Measurements from ENCODE around the gene NFYC.

Gene NFYC

DNA sequence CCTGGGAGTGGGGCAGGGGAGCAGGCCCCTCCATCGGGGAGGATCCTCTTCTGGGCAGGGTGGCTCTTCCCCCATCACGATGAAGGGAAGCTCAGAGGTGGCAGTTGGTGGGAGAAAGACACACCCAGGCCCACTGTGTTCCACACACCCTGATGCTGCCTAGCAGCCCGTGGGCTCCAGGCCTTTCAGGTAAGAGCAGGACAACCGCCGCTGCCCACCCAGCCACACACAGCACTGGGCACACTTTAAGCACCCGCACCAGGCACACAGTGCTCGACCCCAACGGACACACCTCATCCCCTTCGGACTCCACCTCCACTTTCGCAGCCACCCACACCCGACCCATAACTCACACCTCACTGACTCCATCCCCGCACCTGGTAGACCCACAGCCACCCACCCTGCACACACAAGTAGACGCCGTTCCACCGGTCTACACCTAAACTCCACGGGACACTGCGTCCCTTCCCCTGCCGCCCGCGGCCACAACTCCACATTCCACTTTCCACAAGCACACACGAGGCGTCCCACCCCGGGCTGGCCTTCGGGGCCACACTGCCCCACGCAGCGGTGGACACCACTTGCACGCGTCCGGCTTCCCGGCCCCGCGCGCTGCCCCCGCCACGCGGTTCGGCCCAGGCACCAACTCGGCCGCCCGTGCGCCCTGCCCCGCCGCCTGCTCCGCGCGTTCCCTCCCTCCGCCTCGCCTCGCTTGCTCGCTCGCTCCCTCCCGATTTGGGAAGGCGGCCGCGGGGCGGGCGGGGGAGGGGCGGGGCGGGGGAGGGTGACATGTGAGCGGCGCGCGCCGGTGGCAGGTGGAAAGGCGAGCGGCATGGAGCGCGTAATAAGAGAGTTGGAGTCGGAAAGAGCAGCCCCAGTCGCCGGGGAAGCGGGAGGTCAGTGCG lies 91.7 kb downstream of the NFYC start, which contains the start of gene KCNQ4:
Gene KCNQ4 (plus strand): TSS at position 787 of the 905 bp plus-strand sequence. CDS start 307 bp downstream, outside the sequence.
- no peak for DNase-seq (ENCODE audit: low read depth)

DNA sequence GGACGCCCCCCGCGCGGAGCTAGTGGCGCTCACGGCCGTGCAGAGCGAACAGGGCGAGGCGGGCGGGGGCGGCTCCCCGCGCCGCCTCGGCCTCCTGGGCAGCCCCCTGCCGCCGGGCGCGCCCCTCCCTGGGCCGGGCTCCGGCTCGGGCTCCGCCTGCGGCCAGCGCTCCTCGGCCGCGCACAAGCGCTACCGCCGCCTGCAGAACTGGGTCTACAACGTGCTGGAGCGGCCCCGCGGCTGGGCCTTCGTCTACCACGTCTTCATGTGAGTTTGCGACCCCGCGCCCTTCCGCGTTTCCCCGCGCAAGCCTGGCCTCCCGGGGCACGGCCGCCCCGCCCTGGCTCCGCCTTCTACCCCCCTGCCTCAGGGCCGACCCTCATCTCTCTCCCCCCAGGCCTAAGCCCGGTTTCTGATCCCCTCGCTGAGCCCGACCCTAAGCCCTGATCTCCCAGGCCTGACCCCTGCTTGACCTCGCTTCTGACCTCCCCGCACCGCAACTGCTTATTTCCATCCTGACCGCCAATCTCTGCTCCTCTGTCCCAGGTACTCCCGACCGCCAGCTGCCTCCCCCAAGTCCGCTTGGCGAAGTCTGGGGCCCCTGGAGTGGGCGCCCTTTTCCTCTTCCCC lies 92.8 kb downstream of the NFYC start:
- no peak for DNase-seq (ENCODE audit: low read depth)

DNA sequence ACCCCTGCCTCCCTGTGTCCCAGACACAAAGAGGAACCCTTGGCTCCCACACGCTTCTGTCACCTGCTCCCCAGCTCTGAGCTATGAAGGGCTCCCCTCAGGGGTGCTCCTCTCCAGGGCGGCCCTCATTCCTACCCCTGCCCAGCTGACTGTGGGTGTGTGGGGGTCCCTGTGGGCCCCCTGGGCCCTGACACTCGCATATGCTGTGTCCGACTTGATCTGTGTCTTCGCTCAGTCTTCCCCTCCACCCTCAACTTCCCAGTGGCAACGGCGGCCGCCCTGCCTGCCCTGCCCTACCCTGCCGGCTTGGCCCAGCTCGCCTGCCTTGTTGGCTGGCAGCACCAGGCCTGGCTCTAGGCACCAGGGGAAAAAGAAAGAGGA lies 93.3 kb downstream of the NFYC start:
- no peak for DNase-seq (ENCODE audit: low read depth)

DNA sequence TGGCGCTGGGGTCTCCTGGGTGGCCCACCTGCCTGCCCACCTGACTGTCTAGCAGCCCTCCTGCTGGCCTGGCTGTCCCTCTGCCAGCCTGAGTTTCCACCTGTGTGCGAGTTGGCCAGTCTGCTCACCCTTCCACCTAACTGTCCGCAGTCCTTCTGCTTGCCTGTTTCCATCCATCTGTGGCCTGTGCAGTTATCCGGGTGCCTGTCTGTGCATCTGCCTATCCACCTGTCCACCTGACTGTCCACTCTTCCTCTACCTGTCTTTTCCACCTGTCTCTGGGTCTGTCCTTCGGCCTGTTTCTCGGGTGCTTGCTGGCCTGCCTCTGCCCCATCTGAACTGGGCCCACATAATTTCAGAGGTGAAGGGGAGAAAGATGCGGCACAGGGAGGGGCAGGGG lies 93.9 kb downstream of the NFYC start:
- DNase-seq (ENCODE audit: low read depth) = no peak

DNA sequence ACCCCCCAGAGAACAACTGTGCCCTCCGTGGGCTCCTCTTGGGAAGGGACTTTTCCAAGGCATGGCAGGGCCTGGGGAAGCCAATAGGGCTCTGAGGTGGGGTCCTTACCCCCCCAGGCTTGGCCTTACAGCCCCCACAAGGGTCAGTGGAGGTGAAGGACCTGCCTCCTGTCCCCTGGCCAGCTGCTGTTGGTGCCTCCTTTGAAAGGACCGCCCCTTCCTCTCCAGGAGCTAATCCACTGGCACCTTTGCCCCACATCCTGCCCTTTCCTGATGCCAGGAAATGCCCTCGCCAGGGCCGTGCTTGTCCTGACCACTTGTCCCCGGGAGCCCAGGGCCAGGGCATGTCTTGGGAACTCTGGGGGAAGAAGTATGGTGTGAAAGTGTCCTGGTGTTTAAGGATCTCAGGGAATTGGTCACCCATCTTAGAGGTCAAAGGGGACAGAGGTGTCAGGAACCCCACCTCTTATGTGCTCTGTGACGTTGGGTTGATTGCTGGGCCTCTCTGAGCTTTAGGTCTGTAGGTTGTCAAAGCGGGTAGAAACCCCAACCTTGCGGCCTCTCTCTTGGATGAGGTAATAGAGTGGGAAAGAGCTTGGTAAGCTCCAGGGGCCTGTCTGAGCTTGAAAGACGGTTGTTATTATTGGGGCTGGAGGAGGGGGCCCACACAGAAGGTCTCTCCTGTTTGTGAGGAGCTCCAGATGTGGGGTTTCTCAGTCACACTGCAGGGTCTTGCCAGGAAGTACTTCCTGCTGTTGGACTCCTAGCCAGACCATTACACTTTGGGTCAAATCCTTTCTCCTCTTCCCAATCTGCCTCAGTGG lies 94.9 kb downstream of the NFYC start:
- no peak for DNase-seq (ENCODE audit: low read depth)

DNA sequence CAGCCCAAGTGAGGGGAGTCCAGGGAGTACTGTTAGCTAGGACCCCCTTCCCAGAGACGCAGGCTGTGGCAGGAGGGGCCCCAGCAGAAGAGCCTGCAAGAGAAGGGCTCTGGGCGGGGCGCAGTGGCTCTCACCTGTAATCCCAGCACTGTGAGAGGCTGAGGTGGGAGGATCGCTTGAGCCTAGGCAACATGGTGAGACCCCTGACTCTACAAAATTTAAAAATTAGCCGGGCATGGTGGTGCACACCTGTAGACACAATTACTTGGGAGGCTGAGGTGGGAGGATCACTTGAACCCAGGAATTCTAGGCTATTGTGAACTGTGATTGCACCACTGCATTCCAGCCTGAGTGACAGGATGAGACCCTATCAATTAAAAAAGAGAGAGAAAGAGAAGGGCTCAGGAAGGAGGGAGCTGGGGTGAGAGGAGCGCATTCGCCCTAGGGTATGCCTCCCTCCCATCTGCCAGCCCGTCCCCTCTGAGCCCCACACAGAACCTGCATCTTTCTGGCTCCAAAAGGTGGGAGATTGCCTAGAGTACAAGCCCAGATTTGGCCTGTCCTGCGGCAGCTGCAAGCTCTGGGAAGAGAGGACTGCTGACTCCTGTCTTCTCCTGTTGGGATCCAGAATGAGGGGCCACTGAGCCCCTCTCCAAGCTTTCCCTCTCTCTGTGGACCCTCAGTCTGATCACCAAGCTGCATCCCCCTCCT lies 95.6 kb downstream of the NFYC start:
- no peak for DNase-seq (ENCODE audit: low read depth)

DNA sequence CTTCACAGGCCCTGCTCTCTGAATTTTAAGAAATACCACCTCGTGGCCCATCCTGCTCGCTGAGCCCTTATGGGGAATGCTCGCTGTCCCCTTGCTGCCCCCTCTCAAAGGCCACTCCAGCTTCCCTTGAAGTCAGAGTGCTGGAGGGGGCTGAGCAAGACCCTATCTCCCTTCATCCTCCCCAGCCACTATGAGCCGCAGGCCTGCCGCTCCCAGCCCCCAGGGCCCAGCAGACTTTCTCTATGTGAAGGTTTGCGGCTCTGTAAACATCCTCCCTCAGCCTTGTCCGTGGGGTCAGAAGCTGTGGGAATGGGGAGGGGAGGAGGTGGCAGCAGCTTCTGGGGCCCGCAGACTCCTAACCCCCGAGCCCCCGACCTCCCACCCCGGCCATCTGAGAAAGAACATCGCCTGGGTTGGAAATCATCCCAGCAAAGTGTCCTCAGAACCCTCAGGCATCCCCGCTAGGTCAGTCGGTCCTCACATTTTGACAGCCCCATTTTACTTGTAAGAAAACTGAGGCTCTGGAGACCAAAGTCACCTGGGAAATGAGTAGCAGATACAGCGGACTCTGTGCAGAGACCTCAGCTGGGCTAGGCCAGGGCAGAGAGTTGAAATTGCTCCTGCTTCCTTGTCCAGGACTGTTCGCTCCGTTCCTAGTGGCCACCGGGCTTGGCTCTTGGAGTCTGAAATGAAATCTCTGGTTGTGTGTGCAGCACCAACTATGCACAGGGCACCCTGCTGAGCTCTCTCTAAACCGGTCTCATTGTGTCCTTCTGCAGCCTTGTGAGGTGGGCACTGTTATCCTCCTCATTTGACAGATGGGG lies 96.4 kb downstream of the NFYC start:
- no peak for DNase-seq (ENCODE audit: low read depth)

DNA sequence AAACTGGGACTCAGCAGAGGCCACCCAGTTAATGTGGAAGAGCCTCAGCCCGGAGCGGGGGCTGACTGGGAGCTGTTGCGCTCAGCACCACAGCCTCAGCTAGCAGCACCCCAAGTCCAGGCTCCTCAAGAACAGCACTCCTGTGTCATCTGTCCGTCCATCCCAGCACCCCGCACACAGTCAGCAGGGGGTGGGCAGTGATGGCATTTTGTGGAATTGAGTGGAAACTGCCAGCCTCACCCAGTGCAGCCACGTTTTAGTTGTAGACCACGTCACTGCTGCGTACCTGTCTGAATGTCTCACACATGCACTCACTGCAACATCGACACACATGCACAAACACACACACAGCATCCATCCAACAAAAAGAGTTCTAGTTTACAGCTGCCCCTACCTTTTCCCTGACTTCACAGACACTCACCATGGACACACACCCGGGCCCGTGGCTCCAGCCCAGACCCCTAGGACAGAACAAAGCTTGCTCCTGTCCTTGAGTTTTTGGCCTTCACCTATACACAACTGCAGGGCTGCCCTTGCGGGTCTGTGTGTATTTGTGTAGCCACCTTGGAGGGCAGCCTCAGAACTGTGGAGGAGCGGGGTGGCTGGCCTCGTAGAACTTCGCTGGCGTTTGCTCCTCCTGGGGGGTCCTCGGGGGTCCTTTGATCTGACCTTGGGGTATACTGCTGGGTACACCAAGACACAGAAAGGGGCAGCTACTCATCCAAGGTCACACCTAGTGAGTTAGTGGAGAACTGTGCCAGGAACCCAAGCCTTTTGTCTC lies 97.2 kb downstream of the NFYC start:
- no peak for DNase-seq (ENCODE audit: low read depth)

DNA sequence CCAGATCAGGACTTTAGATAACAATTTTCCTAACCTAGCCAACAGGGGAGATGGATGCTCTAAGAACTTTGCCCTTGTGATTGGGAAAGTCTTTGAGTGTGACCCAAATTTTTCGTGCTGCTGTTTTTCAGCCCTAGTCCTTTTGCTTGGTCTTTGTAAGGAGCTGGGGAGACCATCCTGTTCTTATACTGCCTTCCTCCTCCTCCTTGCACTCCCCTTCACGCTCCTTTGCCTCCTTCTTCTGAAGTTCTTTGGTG lies 97.8 kb downstream of the NFYC start:
- DNase-seq (ENCODE audit: low read depth) = no peak

DNA sequence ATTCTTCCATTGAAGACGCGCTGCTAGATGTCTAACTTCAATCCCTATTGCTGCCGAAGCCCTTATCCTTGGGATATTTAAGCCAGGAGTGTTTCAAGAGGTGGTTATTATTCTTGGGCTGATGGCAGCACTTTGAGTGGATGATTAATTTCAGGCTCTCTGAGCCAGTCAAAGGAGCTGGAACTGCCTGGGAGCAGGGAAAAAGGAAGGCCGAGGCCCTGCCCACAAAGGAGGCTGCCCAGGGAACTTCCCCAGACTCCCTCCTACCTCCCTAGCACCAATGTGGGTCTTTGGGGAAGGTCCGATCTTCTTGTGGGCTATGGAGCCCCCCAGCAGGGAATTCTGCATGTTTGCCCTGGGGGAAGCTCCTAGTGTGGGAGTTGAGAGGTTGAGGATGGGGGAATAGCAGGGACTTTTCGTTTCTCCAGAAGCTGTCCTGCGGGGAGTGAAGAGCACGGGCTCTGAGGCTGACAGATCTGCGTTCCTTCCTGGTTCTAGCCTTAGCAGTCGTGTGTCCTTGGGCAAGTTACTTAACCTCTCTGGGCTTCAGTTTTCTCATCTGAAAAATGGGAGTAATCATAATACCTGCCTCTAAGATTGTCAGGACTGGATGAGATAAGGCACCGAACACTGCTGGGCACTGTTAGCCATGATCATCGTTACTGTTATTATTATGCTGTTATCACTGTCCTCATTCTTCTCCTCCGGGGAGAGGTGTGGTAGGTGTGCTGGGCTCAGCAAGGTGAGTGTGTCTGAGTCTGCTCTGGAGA lies 98.3 kb downstream of the NFYC start:
- no peak for DNase-seq (ENCODE audit: low read depth)

DNA sequence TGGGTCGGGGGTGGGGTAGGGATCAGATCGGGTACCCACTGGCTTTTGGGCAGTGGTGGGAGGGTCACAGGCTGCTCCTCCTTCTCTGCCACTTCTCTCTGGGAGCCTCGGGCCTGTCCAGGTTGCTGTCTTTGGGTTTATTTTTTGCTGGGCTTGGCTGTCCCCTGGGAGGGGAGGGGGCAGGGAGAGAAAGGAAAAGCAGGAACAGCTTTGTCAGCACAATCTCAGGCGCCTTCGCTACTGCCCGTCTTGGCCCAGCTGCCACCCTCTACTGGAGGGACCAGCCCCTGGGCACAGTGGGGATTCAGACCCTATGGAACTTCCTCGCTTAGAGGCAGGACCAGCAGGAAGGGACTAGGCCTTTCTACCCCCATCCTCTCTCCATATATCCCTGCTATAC lies 100.5 kb downstream of the NFYC start:
- no peak for DNase-seq (ENCODE audit: low read depth)

DNA sequence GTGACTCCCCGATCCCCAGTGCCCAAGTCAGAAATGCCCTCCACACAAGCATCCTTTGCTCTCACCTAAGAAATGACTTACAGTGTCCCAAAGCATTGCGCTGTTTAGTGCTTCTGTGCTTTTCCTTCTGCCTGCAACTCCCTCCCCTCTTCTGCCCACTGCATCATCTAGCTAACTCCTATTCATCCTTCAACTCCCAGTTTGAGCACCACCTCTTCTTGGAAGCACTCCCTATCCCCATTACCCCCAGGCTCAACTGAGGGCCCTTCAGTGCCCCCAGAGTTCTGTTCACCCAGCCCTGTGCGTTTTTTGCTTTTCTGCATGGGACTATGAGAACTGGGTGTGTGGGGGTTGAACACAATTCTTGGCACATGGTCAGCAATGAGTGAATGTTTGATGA lies 102.1 kb downstream of the NFYC start:
- DNase-seq (ENCODE audit: low read depth) = no peak

DNA sequence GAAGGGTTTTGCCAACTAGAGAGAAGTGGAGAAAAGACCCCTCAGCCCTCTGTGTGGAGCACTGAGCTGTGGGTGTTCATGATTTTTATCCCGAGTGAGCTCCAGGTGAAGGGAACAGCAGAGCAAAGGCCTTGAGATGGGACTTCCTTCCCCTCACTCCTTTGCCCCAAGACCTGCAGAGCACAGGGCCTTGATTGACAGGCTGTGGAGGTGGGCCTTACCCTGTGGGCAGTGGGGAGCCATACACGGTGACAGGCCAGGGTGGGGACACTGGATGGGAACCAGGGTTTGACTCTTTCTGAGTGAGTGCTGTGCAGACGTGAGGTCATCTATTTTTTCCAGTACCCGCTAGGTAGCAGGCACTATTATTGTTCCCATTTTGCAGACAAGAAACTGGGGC lies 102.5 kb downstream of the NFYC start:
- no peak for DNase-seq (ENCODE audit: low read depth)

DNA sequence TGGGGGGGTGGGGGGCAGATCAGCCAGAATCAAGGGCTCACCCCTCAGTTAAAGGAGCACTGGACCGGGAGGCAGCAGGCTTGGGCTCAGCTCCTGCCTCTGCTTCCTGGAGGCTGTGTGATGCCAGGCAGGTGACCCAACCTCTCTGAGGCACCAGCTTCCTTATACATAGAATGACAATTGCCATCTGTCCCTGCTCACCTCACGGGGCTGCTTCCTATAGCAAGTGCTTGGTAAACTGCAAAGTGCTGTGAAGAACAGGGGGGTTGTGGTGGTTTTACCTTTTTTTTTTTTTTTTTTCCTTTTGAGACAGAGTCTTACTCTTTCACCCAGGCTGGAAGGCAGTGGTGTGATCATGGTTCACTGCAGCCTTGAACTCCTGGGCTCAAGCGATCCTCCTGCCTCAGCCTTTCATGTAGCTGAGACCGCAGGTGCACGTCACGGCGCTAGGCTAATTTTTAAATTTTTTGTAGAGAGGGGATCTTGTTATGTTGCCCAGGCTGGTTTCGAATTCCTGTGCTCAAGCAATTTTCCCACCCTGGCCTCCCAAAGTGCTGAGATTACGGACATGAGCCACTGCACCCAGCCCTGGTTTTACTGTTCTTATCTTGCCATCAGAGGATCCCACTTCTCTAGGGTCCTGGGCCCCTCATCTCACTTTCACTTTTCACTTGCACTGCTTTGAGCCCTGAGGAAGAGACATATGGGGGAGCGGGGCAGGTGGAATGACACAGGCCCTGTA lies 103.6 kb downstream of the NFYC start:
- no peak for DNase-seq (ENCODE audit: low read depth)

DNA sequence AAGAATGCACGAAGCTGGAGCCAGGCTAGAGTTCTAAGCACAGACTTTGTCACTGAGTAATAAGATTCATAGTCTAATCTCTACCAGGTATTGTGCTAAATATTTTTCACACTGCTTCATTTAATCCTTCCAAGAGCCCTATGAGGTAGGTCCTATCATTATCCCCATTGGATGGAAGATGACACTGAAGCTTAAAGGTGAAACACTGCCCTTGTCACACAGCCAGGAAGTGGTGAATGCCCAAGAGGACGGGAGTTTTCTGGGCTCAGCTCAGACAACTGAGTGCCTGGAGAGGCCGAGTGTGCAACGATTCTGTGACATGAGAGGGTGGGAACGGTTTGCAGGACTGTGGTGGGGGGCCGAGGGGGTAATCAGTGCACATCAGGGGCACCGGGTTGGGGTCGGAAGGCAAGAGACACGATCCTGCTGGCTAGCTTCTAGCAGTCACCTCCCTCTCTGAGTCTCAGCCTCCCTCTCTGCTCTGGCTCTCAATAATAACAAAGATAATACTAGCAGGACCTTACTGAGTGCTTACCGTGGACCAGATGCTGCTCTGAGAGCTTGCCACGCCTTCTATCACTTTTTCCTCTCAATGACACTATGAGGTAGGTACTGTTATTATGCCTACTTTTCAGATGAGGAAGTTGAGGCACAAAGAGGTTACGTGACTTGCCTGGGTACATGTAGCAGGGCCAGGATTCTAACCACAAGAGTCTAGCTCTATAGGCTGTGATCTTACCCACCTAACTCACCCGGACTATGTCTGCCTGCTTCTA lies 104.5 kb downstream of the NFYC start:
- no peak for DNase-seq (ENCODE audit: low read depth)

DNA sequence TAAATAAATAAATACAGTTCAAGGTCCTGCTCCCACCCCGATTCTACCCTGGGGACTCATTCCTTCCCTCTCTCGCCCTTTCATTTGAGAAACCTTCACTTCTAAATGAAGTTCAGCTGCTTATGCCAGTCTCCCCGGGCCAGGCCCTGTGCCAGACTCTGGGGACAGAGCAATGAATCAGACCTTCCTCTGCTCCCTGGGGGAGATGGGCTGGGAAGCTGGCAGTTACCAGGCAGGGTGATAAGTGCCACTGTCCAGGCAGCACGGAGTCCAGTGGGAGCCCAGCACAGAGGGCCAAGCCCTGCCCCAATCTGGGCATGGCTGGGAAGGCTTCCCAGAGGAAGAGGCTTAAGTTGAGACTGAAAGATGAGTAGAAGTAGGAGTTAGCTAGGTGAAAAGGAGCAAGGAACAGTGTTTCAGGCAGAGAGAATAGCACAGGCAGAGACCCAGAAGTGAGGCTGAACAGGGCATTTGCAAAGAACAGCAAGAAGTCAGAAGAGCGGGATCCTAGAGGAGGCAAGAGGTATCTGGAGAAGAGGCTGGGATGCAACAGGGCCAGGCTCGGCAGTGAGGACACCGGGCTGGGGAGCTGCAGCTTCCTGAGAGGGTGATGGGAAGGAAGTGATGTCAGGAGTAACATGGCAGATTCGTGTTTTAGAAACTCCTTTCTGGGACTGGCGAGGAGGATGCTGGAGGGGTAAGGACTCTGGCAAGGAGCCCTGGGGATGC lies 105.6 kb downstream of the NFYC start:
- peak; percentile 61 for DNase-seq (ENCODE audit: low read depth)

DNA sequence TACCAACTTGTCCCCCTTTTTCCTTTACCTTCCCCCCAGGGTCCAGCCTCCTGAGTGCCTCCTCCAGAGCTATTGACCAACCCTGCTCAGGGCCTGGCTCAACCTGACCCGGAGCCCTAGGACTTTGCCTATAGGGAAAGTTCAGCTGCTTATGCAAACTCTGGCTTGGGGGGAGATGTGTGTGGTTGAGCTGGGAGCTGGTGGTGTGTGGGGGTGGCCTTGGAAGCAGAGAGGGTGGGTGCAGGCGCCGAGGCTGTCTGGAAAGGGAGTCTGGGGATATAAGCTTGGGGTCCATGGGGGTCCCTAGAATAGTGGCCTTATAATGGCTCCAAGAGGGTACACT lies 106.1 kb downstream of the NFYC start:
- no peak for DNase-seq (ENCODE audit: low read depth)

Data from fibroblast of gingiva (primary cell).